Heart left ventricle (tissue), 13 donors: ENCODE data around the gene DOCK2.

Source experiments
- CTCF ChIP-seq, 12 donors: fragments of 200-600 bp; sonication (generic) in 4 of 12; IDR thresholded peaks; one replicate each; pipeline versions ENCODE4 v1.5.0 to v1.8.0; 2018 to 2022; ENCODE audit warnings: antibody characterized with exemption in 12 of 12, mild to moderate bottlenecking in 5 of 12
- POLR2A ChIP-seq, 2 donors: fragments of 450-650 bp; IDR thresholded peaks; one replicate each; pipeline ENCODE4 v1.6.1; 2017; ENCODE audit warnings: antibody characterized with exemption in 2 of 2, mild to moderate bottlenecking in 2 of 2, moderate library complexity in 2 of 2
- donor health status: ischemic (EF 13 %, LVEDD 7.1; RV severe dilation, severe dysfunction).
- donor health status: DM: no; HTN: yes; CAD: no.
- donor health status: DM: no; HTN: no; CAD: no.
- donor health status: ischemic (EF 25% LVEDD 6.9; RV normal size, moderate dysfunction).
- donor health status: ischemic (EF 25% LVEDD 5.7; RV mildly dilated, moderate dysfunction).
- donor health status: ischemic (EF 35%, LVEDD 5.7; RV mildly dilated, moderate dysfunction).
- donor health status: nonischemic (EF 11% LVEDD 7.7; RV severe dilation, severe dysfunction).
- donor health status: DM: yes; HTN: yes; CAD: no.
- donor health status: PGD.
- donor health status: ischemic (EF 29% LVEDD 5.4; RV normal size, mild dysfunction).
- donor health status: nonischemic (EF 23%, LVEDD 6.1; RV moderate dilation, normal function).

- TF ChIP-seq CTCF (IDR thresholded peaks at IDR 0.05) (no peak), POLR2A (IDR thresholded peaks at IDR 0.05) (no peak)
These were observed 75.4 kb downstream of the DOCK2 start for GRCh38 chr5:169712428-169712827.
